Measurements from ENCODE around the gene SCN9A.

DNA sequence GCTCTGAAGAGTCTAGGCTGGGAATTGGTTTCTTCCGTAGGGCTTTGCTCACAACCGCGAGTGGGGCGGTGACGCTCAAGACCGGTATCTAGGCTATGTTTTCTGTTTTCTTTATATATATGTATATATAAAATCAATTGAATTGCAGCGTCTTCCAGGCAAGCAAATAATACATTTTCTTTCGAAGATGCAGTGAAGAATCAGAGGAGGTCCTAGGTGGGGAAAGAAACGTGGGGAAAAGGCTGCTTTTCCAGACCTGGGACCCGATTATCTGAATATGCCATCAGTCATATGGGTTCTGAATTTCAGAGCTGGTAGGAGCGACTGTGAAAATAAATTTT is 714 bp upstream of the SCN9A start:
- TF ChIP-seq, protein P1, sequence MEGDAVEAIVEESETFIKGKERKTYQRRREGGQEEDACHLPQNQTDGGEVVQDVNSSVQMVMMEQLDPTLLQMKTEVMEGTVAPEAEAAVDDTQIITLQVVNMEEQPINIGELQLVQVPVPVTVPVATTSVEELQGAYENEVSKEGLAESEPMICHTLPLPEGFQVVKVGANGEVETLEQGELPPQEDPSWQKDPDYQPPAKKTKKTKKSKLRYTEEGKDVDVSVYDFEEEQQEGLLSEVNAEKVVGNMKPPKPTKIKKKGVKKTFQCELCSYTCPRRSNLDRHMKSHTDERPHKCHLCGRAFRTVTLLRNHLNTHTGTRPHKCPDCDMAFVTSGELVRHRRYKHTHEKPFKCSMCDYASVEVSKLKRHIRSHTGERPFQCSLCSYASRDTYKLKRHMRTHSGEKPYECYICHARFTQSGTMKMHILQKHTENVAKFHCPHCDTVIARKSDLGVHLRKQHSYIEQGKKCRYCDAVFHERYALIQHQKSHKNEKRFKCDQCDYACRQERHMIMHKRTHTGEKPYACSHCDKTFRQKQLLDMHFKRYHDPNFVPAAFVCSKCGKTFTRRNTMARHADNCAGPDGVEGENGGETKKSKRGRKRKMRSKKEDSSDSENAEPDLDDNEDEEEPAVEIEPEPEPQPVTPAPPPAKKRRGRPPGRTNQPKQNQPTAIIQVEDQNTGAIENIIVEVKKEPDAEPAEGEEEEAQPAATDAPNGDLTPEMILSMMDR (IDR thresholded peaks at IDR 0.05), result no peak
- no peak for TF ChIP-seq POLR2A (IDR thresholded peaks at IDR 0.05)
- TF ChIP-seq POLR2AphosphoS5 (IDR thresholded peaks at IDR 0.05), result no peak
- TF ChIP-seq EP300 (IDR thresholded peaks at IDR 0.05), result no peak

Data from upper lobe of left lung (tissue), 4 donors.